Activated CD4-positive, CD25-positive, alpha-beta regulatory T cell treated with anti-CD3 and anti-CD28 coated beads, Interleukin-2, amount 50 U/mL, for 72 hours (primary cell): ENCODE results near the gene DZIP1.
"Not testable (repeated sequence)": the region's sequence is repeated elsewhere in the genome, so short reads cannot be mapped to it uniquely, and the experiment has no call there.

Experiments used
- DNase-seq: peaks from one replicate; pipeline ENCODE4 v3.0.0; 2021

DZIP1 gene

GRCh38 chr13:95644601-95645052, at the start of gene DZIP1:
Gene DZIP1 (minus strand): TSS chr13:95644706. CDS start chr13:95642029, 2,677 bp downstream.
- DNase-seq = no peak

- DNase-seq = not testable (repeated sequence)
These were observed 46.5 kb upstream of the DZIP1 start for GRCh38 chr13:95690986-95691385.

GRCh38 chr13:95689582-95689926, 45.0 kb upstream of the DZIP1 start:
- no peak for DNase-seq

- not testable (repeated sequence) for DNase-seq
These were observed 40.5 kb upstream of the DZIP1 start for GRCh38 chr13:95684960-95685359.

GRCh38 chr13:95684418-95684817, 39.9 kb upstream of the DZIP1 start:
- no peak for DNase-seq

GRCh38 chr13:95679722-95680121, 35.2 kb upstream of the DZIP1 start:
- no peak for DNase-seq

GRCh38 chr13:95678967-95679366, 34.5 kb upstream of the DZIP1 start:
- DNase-seq = no peak

- no peak for DNase-seq
These were observed 33.2 kb upstream of the DZIP1 start for GRCh38 chr13:95677564-95678266.

GRCh38 chr13:95676762-95677563, 32.5 kb upstream of the DZIP1 start, which contains the start of gene DNAJC3:
Gene DNAJC3 (plus strand): TSS chr13:95677139. CDS start chr13:95677256, 117 bp downstream.
- peak; percentile 97 for DNase-seq

GRCh38 chr13:95676105-95676761, 31.7 kb upstream of the DZIP1 start:
- no peak for DNase-seq

- no peak for DNase-seq
These were observed 27.1 kb upstream of the DZIP1 start for GRCh38 chr13:95671597-95671996.

GRCh38 chr13:95667235-95667634, 22.7 kb upstream of the DZIP1 start:
- not testable (repeated sequence) for DNase-seq

GRCh38 chr13:95660981-95661581, 16.6 kb upstream of the DZIP1 start:
- DNase-seq = no peak

- no peak for DNase-seq
These were observed 15.0 kb upstream of the DZIP1 start for GRCh38 chr13:95659500-95659899.

- DNase-seq = no peak
These were observed 12.0 kb upstream of the DZIP1 start for GRCh38 chr13:95656386-95657015.

- DNase-seq = no peak
These were observed 8.3 kb upstream of the DZIP1 start for GRCh38 chr13:95652821-95653220.

GRCh38 chr13:95652244-95652764, 7.8 kb upstream of the DZIP1 start:
- no peak for DNase-seq

GRCh38 chr13:95650696-95651095, 6.2 kb upstream of the DZIP1 start:
- DNase-seq = no peak

- DNase-seq = no peak
These were observed 2.8 kb upstream of the DZIP1 start for GRCh38 chr13:95647321-95647720.

- DNase-seq = no peak
These were observed 439 bp downstream of the DZIP1 start for GRCh38 chr13:95643936-95644598.

GRCh38 chr13:95643571-95643935, 953 bp downstream of the DZIP1 start:
- DNase-seq = no peak

GRCh38 chr13:95642999-95643398, 1.5 kb downstream of the DZIP1 start:
- no peak for DNase-seq
